ENCODE results near the gene C17orf107.

DNA sequence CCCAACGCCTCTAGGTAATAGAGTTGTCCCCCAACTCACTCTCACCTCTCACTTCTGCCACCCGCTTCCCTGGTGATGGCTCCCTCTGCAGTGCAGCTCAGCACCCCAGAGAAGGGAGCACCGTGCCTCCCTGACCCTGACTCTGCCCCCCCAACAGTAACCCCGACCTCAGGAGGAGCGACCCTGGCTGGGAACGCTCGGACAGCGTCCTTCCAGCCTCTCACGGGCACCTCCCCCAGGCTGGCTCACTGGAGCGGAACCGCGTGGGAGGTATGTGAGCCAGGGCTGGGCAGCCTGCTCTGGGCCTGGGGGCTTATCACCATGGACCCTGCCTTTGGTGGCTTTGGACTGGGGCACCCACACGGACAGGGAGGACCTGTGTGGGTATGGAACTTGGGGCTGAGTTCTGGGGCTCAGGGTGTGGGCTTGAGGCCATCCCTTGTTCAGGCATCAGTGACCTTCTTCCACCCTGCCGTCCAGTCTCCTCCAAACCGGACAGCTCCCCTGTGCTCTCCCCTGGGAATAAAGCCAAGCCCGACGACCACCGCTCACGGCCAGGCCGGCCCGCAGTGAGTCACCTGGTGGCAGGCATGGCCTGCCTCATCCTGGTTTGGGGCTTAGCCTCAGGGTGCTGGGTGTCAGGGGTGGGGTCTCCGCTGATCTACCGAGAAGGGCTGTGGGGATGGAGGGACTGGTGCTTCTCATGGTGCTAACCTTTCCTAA, 6.7 kb upstream of the C17orf107 start:
- TF ChIP-seq YY1 (IDR thresholded peaks at IDR 0.05; ENCODE audit: insufficient read depth, insufficient read length), result no peak
- TF ChIP-seq SUZ12 (IDR thresholded peaks at IDR 0.05; ENCODE audit: extremely low read depth, insufficient read depth, insufficient read length), result no peak
